Measurements from ENCODE around the gene NUSAP1.
A peak's percentile ranks its signal among the peaks of the same experiment; 100 is the strongest.
"Not testable (repeated sequence)": the region's sequence is repeated elsewhere in the genome, so short reads cannot be mapped to it uniquely, and the experiment has no call there.

Gene NUSAP1

GRCh38 chr15:41332194-41333025 is at the start of gene NUSAP1, which contains the start of gene OIP5:
TSS of gene NUSAP1 (plus strand) at chr15:41332881. CDS start at chr15:41332958, 77 bp downstream.
TSS of gene OIP5 (minus strand) at chr15:41332591. CDS start at chr15:41332561, 30 bp downstream.
- Histone ChIP-seq H3K4me3 (ENCODE audit: low read depth in 1 of 2, low read length in 2 of 2) (peak within 1 kb of the TSS; percentile 93 to 99), H3K36me3 (ENCODE audit: control insufficient read depth in 1 of 2, insufficient read depth in 2 of 2, low read length in 2 of 2) (no peaks in the 10 kb centered on the region), H3K27me3 (ENCODE audit: low read depth, low read length) (no peaks in the 10 kb centered on the region), H3K9me3 (ENCODE audit: control insufficient read depth in 1 of 2, low read length in 2 of 2) (no peaks in the 10 kb centered on the region), H3K27ac (ENCODE audit: low read length) (peak within 1 kb of the TSS; percentile 61), H3K4me1 (ENCODE audit: control insufficient read depth in 1 of 2, insufficient read depth in 2 of 2, low read length in 2 of 2) (peaks cover 0 to 8% of the 10 kb centered on the region in 2 donors)

GRCh38 chr15:41282980-41283652 is 49.6 kb upstream of the NUSAP1 start:
- Histone ChIP-seq H3K36me3 (ENCODE audit: control insufficient read depth in 1 of 2, insufficient read depth in 2 of 2, low read length in 2 of 2) (peaks cover 18 to 22% of the 10 kb centered on the region in 2 donors), H3K4me3 (ENCODE audit: low read depth in 1 of 2, low read length in 2 of 2) (peak overlapping the region; percentile 83 to 98), H3K27ac (ENCODE audit: low read length) (peak overlapping the region; percentile 83), H3K4me1 (ENCODE audit: control insufficient read depth in 1 of 2, insufficient read depth in 2 of 2, low read length in 2 of 2) (peaks cover 0 to 15% of the 10 kb centered on the region in 2 donors)
- H3K9me3 ChIP-seq (ENCODE audit: control insufficient read depth in 1 of 2, low read length in 2 of 2); H3K27me3 ChIP-seq (ENCODE audit: low read depth, low read length): not testable (repeated sequence)

GRCh38 chr15:41283653-41284426 is 48.8 kb upstream of the NUSAP1 start:
- H3K4me1 ChIP-seq (ENCODE audit: control insufficient read depth in 1 of 2, insufficient read depth in 2 of 2, low read length in 2 of 2) = peaks cover 0 to 20% of the 10 kb centered on the region in 2 donors
- H3K9me3 ChIP-seq (ENCODE audit: control insufficient read depth in 1 of 2, low read length in 2 of 2) = no peaks in the 10 kb centered on the region
- peak overlapping the region; percentile 83 to 98 for H3K4me3 ChIP-seq (ENCODE audit: low read depth in 1 of 2, low read length in 2 of 2)
- H3K27me3 ChIP-seq (ENCODE audit: low read depth, low read length) = no peaks in the 10 kb centered on the region
- H3K27ac ChIP-seq (ENCODE audit: low read length) = peak overlapping the region; percentile 83
- H3K36me3 ChIP-seq (ENCODE audit: control insufficient read depth in 1 of 2, insufficient read depth in 2 of 2, low read length in 2 of 2) = peaks cover 25 to 29% of the 10 kb centered on the region in 2 donors

GRCh38 chr15:41284427-41285177 is 48.1 kb upstream of the NUSAP1 start:
- peak overlapping the region; percentile 83 to 98 for H3K4me3 ChIP-seq (ENCODE audit: low read depth in 1 of 2, low read length in 2 of 2)
- H3K9me3 ChIP-seq (ENCODE audit: control insufficient read depth in 1 of 2, low read length in 2 of 2) = no peaks in the 10 kb centered on the region
- no peaks in the 10 kb centered on the region for H3K27me3 ChIP-seq (ENCODE audit: low read depth, low read length)
- H3K27ac ChIP-seq (ENCODE audit: low read length) = peak overlapping the region; percentile 82
- H3K4me1 ChIP-seq (ENCODE audit: control insufficient read depth in 1 of 2, insufficient read depth in 2 of 2, low read length in 2 of 2) = peaks cover 0 to 22% of the 10 kb centered on the region in 2 donors
- H3K36me3 ChIP-seq (ENCODE audit: control insufficient read depth in 1 of 2, insufficient read depth in 2 of 2, low read length in 2 of 2) = peaks cover 21 to 24% of the 10 kb centered on the region in 2 donors

GRCh38 chr15:41285285-41285684 is 47.4 kb upstream of the NUSAP1 start:
- no peaks in the 10 kb centered on the region for H3K9me3 ChIP-seq (ENCODE audit: control insufficient read depth in 1 of 2, low read length in 2 of 2)
- H3K36me3 ChIP-seq (ENCODE audit: control insufficient read depth in 1 of 2, insufficient read depth in 2 of 2, low read length in 2 of 2) = peaks cover 15 to 18% of the 10 kb centered on the region in 2 donors
- H3K27me3 ChIP-seq (ENCODE audit: low read depth, low read length) = no peaks in the 10 kb centered on the region
- H3K4me1 ChIP-seq (ENCODE audit: control insufficient read depth in 1 of 2, insufficient read depth in 2 of 2, low read length in 2 of 2) = peaks cover 0 to 22% of the 10 kb centered on the region in 2 donors
- H3K4me3 ChIP-seq (ENCODE audit: low read depth in 1 of 2, low read length in 2 of 2) = peak overlapping the region; percentile 83 to 98
- peak overlapping the region; percentile 82 for H3K27ac ChIP-seq (ENCODE audit: low read length)

- peaks cover 15 to 18% of the 10 kb centered on the region in 2 donors for H3K36me3 ChIP-seq (ENCODE audit: control insufficient read depth in 1 of 2, insufficient read depth in 2 of 2, low read length in 2 of 2)
Measured at GRCh38 chr15:41286665-41287333, 45.9 kb upstream of the NUSAP1 start.

GRCh38 chr15:41288464-41288863 is 44.2 kb upstream of the NUSAP1 start:
- peaks cover 15 to 18% of the 10 kb centered on the region in 2 donors for H3K36me3 ChIP-seq (ENCODE audit: control insufficient read depth in 1 of 2, insufficient read depth in 2 of 2, low read length in 2 of 2)
- H3K27me3 ChIP-seq (ENCODE audit: low read depth, low read length) = no peaks in the 10 kb centered on the region
- H3K4me1 ChIP-seq (ENCODE audit: control insufficient read depth in 1 of 2, insufficient read depth in 2 of 2, low read length in 2 of 2) = peaks cover 0 to 22% of the 10 kb centered on the region in 2 donors
- H3K4me3 ChIP-seq (ENCODE audit: low read depth in 1 of 2, low read length in 2 of 2) = no peak overlapping the region
- H3K27ac ChIP-seq (ENCODE audit: low read length) = no peak overlapping the region
- H3K9me3 ChIP-seq (ENCODE audit: control insufficient read depth in 1 of 2, low read length in 2 of 2) = no peaks in the 10 kb centered on the region

More at GRCh38 chr15:41286665-41287333, 45.9 kb upstream of the NUSAP1 start:
- H3K4me3 ChIP-seq (ENCODE audit: low read depth in 1 of 2, low read length in 2 of 2) = no peak overlapping the region
- no peaks in the 10 kb centered on the region for H3K27me3 ChIP-seq (ENCODE audit: low read depth, low read length)
- peaks cover 0 to 22% of the 10 kb centered on the region in 2 donors for H3K4me1 ChIP-seq (ENCODE audit: control insufficient read depth in 1 of 2, insufficient read depth in 2 of 2, low read length in 2 of 2)
- no peak overlapping the region for H3K27ac ChIP-seq (ENCODE audit: low read length)
- no peaks in the 10 kb centered on the region for H3K9me3 ChIP-seq (ENCODE audit: control insufficient read depth in 1 of 2, low read length in 2 of 2)

GRCh38 chr15:41289953-41290352 is 42.7 kb upstream of the NUSAP1 start:
- peaks cover 17 to 27% of the 10 kb centered on the region in 2 donors for H3K36me3 ChIP-seq (ENCODE audit: control insufficient read depth in 1 of 2, insufficient read depth in 2 of 2, low read length in 2 of 2)
- peaks cover 0 to 20% of the 10 kb centered on the region in 2 donors for H3K4me1 ChIP-seq (ENCODE audit: control insufficient read depth in 1 of 2, insufficient read depth in 2 of 2, low read length in 2 of 2)
- H3K9me3 ChIP-seq (ENCODE audit: control insufficient read depth in 1 of 2, low read length in 2 of 2) = no peaks in the 10 kb centered on the region
- H3K27me3 ChIP-seq (ENCODE audit: low read depth, low read length) = no peaks in the 10 kb centered on the region
- no peak overlapping the region for H3K4me3 ChIP-seq (ENCODE audit: low read depth in 1 of 2, low read length in 2 of 2)
- no peak overlapping the region for H3K27ac ChIP-seq (ENCODE audit: low read length)

- H3K4me3 ChIP-seq (ENCODE audit: low read depth in 1 of 2, low read length in 2 of 2) = no peak overlapping the region
- no peak overlapping the region for H3K27ac ChIP-seq (ENCODE audit: low read length)
- H3K36me3 ChIP-seq (ENCODE audit: control insufficient read depth in 1 of 2, insufficient read depth in 2 of 2, low read length in 2 of 2) = peaks cover 22 to 23% of the 10 kb centered on the region in 2 donors
- peaks cover 0 to 10% of the 10 kb centered on the region in 2 donors for H3K4me1 ChIP-seq (ENCODE audit: control insufficient read depth in 1 of 2, insufficient read depth in 2 of 2, low read length in 2 of 2)
- no peaks in the 10 kb centered on the region for H3K27me3 ChIP-seq (ENCODE audit: low read depth, low read length)
- no peaks in the 10 kb centered on the region for H3K9me3 ChIP-seq (ENCODE audit: control insufficient read depth in 1 of 2, low read length in 2 of 2)
Measured at GRCh38 chr15:41291065-41291631, 41.5 kb upstream of the NUSAP1 start.

GRCh38 chr15:41292521-41292920 is 40.2 kb upstream of the NUSAP1 start:
- Histone ChIP-seq H3K36me3 (ENCODE audit: control insufficient read depth in 1 of 2, insufficient read depth in 2 of 2, low read length in 2 of 2) (peaks cover 18 to 27% of the 10 kb centered on the region in 2 donors), H3K27ac (ENCODE audit: low read length) (no peak overlapping the region), H3K27me3 (ENCODE audit: low read depth, low read length) (no peaks in the 10 kb centered on the region), H3K4me3 (ENCODE audit: low read depth in 1 of 2, low read length in 2 of 2) (no peak overlapping the region), H3K9me3 (ENCODE audit: control insufficient read depth in 1 of 2, low read length in 2 of 2) (no peaks in the 10 kb centered on the region), H3K4me1 (ENCODE audit: control insufficient read depth in 1 of 2, insufficient read depth in 2 of 2, low read length in 2 of 2) (peaks cover 0 to 6% of the 10 kb centered on the region in 2 donors)
